Left ventricle myocardium inferior (tissue), 1 donor: Measurements from ENCODE around the gene UBE2D3. TPM values are rescaled to one million over a fixed set of nuclear protein-coding genes. Genes with fewer than 3 reads are reported as not detected.

Experiments
- DNase-seq: peaks from one replicate; pipeline ENCODE4 v3.0.0-alpha.2; 2020
- H3K27ac ChIP-seq: fragments of 200-600 bp; replicated peaks from 2 replicates; pipeline ENCODE4 v1.8.0; 2021
- H3K27me3 ChIP-seq: fragments of 200-600 bp; 2 replicates; pipeline ENCODE4 v1.8.0; 2021; ENCODE audit warnings: low read depth
- H3K36me3 ChIP-seq: fragments of 200-600 bp; 2 replicates; pipeline ENCODE4 v1.8.0; 2021
- H3K4me1 ChIP-seq: fragments of 200-600 bp; 2 replicates; pipeline ENCODE4 v1.8.0; 2021
- H3K4me3 ChIP-seq: fragments of 200-600 bp; 2 replicates; pipeline ENCODE4 v1.8.0; 2021; ENCODE audit warnings: mild to moderate bottlenecking, moderate library complexity
- H3K9me3 ChIP-seq: fragments of 200-600 bp; replicated peaks from 2 replicates; pipeline ENCODE4 v1.8.0; 2021
- intact Hi-C: fragments of 100-400 bp; cut with micrococcal nuclease; formaldehyde crosslinking; loops from one replicate; pipeline ENCODE4 v1.11.0; 2022
- total RNA-seq: library from RNA; stranded (reverse); fragmentation: NEBNext Ultra II Directional; extraction: Animal tissue kit (Norgen Biotek cat#: 25700); gene quantifications from one replicate; pipeline ENCODE4 v1.2.1, GENCODE V29; 2021
- TF ChIP-seq, protein P1 (sequence below): fragments of 200-600 bp; IDR thresholded peaks from 2 replicates; pipeline ENCODE4 v1.8.0; 2021; ENCODE audit warnings: antibody characterized with exemption, mild to moderate bottlenecking, borderline replicate concordance
- donor health status: DM: no; HTN: yes; CAD: no; lungs with severe emphysema.

Gene UBE2D3
- total RNA-seq, 1 donor from 2014 or later: 251 TPM

DNA sequence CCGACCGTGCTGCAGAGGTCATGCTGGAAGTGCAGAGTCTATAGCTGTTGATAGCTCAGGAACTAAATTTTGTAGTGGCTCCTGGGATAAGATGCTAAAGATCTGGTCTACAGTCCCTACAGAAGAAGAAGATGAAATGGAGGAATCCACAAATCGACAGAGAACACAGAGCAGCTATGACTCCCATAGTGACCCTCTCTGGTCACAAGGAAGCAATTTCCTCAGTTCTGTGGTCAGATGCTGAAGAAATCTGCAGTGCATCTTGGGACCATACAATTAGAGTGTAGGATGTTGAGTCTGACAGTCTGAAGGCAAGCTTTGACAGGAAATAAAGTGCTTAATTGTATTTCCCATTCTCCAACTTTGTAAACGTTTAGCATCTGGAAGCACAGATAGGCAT is 75.4 kb downstream of the UBE2D3 start:
- Histone ChIP-seq H3K36me3 (peaks cover 4% of the 10 kb centered on the region), H3K27ac (no peak overlapping the region), H3K27me3 (no peaks in the 10 kb centered on the region), H3K4me1 (peaks cover 3% of the 10 kb centered on the region), H3K9me3 (peaks cover 14% of the 10 kb centered on the region), H3K4me3 (no peak overlapping the region)
- no peak for DNase-seq
- TF ChIP-seq, protein P1, sequence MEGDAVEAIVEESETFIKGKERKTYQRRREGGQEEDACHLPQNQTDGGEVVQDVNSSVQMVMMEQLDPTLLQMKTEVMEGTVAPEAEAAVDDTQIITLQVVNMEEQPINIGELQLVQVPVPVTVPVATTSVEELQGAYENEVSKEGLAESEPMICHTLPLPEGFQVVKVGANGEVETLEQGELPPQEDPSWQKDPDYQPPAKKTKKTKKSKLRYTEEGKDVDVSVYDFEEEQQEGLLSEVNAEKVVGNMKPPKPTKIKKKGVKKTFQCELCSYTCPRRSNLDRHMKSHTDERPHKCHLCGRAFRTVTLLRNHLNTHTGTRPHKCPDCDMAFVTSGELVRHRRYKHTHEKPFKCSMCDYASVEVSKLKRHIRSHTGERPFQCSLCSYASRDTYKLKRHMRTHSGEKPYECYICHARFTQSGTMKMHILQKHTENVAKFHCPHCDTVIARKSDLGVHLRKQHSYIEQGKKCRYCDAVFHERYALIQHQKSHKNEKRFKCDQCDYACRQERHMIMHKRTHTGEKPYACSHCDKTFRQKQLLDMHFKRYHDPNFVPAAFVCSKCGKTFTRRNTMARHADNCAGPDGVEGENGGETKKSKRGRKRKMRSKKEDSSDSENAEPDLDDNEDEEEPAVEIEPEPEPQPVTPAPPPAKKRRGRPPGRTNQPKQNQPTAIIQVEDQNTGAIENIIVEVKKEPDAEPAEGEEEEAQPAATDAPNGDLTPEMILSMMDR: no peak
- intact Hi-C loops: no loop called here

Other genes starting within 250 kb of the UBE2D3 start
- 30.3 TPM for gene MANBA, start 66.6 kb downstream of the UBE2D3 start, total RNA-seq
- gene CISD2, start 41.4 kb upstream of the UBE2D3 start, total RNA-seq: 17.1 TPM
- 0.55 TPM for gene SLC9B1, start 192.2 kb upstream of the UBE2D3 start, total RNA-seq
- gene SLC9B2, start 249.2 kb upstream of the UBE2D3 start, total RNA-seq: 2.3 TPM